ENCODE data around the gene JSRP1.

JSRP1 gene, protein sequence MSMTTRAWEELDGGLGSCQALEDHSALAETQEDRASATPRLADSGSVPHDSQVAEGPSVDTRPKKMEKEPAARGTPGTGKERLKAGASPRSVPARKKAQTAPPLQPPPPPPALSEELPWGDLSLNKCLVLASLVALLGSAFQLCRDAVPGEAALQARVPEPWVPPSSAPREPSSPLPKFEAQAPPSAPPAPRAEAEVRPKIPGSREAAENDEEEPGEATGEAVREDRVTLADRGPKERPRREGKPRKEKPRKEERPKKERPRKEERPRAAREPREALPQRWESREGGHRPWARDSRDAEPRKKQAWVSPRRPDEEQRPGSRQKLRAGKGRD

DNA sequence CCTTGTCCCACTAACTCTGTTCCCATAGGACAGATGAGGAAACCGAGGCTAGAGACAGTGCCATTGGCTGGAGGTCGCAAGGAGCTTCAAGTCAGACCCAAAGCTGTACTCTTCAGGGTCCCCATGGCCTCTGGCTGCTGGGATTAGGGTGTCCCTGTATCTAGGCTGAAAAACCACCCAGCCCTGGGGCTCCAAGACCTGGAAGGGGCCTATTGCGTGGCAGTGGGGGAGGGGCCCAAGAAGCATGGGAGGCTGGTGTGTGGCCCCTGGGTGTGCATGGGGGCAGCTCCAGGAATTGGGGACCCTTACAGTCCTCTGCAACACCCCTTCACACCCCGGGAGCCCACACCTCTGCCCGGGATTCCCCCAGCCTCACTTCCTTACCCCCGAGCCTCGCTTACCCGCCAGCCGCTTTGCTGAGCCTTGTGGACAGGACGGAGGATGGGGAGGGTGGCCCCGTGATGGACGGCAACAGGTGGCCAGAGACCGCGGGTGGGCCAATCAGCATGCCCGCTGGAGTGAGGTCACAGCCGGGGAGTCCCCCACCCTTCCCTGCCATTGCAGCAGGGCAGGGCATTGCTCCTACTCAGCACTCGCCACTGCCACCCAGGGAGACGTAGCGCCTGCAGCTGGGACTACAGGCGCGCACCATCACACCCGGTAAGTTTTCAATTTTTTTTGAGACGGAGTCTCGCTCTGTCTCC lies at the start of gene JSRP1:
Gene JSRP1, minus strand, starts transcription at position 436 of the 704 bp plus-strand sequence. CDS start 1,103 bp downstream, outside the sequence.
- no peak for FAIRE-seq

DNA sequence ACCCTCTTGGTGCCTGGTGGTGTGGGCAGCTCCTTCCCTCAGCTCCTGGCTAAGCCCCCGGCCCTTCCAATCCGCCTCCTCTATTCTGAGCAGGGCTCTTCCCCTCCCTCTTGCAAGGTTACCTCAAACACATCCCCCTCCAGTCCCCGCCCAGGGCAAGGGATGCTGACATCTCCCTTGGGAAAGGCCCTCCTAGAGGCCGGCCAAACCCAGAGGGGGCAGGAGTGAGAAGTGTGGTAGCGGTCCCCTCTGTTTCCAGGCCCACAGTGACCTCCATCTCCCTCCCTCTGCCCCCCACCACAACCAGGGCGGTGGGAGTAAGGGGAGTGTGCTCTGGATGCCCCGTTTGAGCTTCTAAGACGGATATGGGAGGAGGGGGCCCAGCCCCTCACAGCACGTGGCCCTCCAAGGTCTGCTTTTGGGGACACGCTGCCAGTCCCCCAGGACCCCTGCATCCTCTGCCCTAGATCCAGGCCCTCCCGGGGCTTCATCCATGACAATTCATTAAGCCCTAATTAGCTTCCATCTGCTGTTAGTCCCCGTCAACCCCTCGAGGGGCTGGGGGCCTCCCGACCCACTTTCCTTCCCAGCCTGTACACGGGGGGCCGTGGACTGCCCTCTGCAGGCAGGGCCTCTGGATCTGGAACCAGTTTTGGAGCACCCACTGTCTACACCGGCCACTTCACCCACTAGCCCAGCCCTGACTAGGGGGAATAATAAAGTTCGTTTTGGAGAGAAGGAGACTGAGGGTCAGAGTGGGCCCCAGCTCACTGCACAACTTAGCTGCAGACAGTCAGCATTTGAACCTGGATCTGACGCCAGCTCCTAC lies 49.4 kb upstream of the JSRP1 start:
- no peak for FAIRE-seq

DNA sequence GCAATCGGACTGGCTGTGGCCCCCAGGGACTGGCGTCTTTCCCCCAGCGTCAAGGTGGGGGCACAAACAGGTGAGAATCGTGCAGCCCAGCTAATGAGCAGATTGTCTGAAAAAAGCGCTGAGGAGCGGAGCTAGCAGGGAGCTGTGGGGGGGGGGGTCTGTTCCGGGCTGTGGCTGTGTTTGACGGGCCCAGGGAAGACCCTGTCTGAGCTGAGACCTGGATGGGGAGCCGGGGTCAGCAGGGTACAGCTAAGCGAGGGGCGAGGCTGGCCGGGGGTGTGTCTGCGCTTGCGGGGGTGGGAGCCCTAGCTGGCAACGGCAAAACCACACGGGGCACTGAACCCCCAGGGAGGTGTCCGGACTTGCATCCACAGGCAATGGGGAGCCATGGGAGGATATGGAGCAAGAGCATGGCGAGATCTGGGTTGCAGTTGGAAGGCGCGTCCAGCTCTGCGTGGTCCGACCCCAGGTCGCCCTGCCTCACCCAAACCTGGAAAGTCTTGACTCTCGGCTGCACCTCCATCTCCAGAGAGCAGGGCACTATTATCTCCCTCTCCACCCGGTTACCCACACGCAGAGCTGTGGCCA lies 47.1 kb upstream of the JSRP1 start:
- no peak for FAIRE-seq

DNA sequence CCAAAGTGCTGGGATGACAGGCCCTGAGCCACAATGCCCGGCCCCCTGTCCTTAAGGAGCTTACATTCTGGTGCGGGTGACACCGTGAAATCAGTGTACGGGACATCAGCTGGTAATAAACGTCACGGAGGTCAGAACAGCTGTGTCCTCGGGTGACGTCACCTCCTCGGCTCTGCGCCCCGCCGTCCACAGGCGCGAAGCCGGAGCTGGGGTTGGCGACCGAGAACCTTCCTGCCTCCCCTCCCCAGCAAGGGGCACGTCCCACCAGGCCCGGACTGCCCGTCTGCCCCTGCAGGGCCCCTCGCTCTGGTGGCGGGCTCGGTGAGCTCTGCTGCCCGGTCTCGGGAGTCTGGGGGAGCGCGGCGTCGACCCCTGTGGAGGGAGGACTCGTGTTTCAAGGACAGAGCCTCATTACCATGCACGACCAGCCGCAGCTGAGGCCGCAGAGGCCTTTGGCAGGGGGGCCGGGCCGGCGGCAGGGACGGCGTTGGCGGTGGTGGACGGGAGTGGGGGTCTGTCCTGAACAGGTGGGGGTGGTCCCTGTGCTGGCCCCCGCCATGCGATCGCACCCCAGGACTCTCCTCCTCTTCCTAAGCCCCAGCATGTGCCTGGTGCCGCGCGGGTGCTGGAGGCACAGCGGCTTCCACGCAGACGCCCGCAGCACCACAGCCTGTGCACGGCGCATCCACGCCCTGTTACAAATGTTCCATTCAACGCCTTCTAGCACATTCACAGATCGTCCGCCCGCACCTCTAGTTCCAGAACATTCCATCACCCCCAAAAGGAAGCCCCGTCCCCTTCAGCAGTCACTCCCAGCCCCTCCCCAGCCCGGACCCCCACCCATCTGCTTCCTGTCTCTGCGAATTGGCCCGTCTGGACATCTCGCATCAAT lies 46.3 kb upstream of the JSRP1 start:
- no peak for FAIRE-seq

DNA sequence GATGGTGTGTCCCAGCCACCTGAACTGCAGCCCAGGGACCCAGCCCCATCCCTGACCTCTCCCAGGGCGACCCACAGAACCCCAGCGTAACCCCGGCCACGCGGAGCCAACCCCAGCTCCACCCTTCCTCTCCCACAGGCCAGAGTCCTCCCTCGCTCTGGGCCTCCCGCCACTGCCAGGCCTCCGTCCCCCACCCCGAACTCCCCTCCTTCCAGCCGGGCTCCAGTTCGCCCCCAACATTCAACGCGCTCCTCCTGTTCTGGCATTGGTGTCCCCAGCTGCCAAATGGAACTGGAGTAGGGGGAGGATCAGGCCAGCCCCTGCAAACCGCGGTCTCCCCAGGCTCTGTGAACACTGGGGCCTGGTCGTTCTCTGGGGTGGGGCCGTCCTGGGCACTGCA lies 44.3 kb upstream of the JSRP1 start:
- FAIRE-seq = no peak

DNA sequence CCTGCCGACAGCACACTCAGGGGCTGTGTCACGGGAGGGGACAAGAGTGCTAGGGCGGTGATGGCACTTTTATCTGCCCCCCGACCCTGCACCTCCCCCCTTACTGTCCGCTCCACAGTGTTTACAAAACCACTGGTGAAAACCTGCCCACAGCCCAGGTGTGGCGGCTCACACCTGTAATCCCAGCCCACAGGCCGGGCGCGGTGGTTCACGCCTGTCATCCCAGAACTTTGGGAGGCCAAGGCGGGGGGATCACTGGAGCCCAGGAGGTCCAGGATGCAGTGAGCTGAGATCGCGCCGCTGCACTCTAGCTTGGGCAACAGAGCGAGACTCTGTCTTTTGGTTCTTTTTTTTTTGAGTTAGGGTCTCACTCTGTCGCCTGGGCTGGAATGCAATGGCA lies 39.9 kb upstream of the JSRP1 start:
- FAIRE-seq = no peak

DNA sequence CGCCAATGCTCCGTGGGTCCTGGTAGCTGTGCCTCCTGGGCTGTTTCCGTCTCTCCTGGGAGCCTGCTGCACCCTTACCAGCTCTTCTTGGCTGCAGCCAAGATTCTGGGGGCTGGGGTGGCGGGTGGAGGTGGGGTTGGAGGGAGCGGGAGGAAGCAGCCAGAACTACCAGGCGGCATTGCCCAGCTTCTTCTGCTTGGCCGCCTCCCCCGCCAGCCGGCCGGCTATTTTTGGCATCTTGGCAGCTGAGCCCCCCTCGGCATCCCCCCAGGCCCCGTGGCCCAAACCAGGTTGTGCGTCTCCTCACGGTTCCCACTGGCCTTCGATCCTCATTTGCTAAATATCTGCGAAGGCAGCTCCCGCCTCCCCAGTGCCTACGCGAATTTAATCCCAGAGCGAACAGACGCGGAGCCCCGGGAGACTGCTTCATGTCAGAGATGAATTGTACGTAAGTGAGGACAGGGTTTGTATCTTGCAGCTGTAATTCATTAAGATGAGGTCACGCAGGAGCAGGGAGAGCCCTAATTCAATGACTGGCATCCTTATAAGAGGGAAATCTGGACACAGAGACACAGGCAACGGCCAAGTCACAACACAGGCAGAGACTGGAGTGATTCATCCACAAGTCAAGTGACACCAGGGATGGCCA lies 38.6 kb upstream of the JSRP1 start:
- FAIRE-seq = no peak

DNA sequence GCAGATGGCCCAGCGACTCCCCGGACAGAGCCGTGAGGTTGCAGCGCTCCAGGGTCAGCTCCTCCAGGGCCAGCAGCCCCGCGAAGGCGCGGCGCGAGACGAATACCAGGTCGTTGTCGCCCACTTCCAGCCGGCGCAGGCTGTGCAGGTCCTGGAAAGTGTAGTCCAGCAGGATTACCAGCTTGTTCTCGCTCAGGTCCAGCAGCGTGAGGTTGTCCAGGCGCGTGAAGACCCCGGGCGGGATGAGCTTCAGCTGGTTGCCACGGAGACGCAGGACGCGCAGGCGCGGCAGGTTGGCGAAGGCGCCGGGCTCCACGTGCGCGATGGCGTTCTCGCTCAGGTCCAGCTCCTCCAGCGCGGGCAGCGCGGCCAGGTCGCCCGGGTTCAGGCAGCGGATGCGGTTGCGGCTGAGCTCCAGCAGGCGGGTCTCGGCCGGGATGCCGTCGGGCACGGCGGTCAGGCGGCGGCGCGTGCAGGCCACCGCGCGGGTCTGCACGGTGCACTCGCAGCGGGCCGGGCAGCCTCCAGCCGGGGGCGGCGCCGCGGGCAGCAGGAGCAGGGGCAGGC lies 35.1 kb upstream of the JSRP1 start:
- no peak for FAIRE-seq

DNA sequence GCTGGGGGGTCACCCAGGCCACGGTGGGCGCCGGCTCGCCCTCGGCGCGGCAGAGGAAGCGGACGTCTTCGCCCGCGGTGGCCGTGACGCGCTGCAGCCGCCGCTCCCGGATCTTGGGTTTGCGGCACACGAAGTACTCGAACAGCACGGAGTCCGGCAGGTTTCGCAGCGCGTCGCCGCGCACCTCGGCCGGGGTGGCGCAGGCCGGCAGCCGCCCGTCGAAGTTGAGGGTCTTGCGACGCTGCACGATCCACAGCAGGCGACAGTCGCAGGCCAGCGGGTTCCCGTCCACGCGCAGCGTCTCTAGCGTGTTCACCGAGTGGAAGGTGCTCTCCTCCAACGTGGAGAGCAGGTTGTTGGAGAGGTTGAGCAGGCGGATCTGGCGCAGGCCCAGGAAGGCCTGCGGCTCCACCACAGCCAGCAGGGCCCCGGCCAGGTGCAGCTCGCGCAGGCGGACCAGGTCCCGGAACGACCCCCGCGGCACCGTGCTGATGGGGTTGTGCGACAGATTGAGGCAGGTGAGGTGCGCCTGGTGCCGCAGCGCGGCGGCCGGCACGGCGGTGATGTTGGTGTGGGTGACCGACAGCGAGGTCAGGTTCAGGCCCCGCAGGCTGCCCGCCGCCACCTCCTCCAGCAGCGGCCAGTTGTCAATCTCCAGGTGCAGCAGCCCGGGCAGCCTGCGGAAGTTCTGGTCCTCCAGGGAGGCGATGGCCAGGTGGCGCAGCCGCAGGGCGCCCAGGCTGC lies 34.4 kb upstream of the JSRP1 start:
- FAIRE-seq = no peak

DNA sequence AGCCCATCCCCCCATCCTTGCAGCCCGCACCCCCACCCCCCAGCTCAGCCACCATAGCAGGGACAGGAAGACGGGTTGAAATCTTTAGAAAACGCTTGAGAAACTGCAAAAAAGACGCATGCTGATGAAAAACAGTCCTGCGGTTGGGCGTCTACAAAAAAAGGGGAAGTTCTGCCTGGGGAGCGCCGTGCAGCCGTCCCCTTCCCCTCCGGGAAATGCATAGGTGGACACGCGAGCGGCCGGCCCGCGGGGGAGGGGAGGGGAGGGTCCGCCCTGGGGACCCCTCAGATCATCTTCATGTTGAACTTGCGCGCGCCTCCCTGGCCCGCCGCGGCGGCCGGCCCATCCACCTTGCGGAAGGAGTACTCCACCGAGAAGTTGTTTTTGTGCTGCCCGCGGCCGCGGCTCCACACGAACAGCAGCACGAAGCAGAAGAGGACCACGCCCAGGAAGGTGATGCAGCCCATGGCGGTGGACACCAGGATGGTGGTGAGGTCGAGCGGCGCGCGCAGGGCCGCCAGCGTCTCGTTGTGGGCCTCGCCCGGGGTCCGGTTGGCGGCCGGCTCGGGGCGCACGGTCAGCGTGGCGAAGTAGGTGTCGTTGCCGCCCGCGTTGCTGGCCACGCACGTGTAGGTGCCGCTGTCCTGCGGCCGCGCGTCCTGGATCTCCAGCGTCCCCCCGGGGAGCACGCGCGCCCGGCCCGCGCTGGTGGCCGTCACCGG lies 33.7 kb upstream of the JSRP1 start:
- FAIRE-seq = no peak

DNA sequence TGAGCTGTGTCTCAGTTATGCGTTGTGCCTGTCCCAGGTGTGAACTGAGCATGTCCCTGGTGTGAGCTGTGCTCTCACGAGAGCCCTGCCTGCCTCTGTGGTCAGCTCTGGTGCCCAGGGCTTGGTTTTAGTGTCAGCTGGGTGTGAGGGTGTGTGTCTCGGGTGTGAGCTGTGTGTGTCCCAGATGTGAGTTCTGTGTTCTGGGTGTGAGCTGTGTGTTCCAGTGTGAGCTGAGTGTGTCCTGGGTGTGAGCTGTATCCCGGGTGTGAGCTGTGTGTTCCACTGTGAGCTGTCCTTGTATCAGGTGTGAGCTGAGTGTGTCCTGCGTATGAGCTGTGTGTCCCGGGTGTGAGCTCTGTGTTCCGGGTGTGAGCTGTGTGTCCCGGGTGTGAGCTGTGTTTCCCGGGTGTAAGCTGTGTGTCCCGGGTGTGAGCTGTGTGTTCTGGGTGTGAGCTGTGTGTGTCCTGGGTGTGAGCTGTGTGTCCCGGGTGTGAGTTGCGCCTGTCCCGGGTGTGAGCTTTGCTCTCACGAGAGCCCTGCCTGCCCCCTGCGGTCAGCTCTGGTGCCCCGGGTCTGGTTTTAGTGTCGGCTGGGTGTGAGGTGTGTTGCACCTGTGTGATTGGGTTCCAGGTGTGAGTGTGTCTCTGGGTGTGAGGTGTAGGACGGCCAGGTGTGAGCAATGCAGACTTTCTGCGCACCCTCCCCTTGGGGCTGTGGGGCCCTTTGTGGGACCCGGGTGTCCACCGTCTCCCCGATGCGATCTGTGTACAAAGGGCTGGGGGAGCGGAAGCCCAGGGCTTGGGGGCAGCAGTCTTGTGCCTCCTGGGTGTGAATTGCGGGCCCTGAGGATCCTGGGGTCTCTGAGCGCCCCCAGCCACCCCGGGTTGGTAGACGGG lies 32.8 kb upstream of the JSRP1 start:
- no peak for FAIRE-seq

DNA sequence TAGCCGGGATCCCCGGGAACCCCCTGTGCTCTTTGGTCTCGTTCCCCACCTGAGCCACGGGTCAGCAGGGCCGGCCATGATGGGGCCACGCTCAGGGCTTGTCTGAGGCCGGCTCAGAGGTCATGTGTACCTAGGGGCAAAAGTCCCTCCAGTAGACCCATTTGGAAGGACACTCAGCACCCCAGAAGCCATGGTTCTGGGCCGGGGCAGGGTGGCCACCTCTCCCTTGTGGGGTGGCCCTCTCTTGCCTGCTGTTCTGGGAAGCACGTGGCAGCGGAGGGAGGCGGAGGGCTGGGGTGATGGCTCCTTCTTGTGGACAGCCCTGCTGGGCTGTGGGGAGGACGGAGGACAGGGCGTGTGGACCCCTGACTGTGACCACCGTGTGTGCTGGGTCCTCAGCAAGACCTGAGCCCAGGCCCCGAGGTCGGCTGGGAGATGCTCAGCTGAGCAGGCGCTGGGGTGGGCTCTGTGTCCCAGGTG lies 32.2 kb upstream of the JSRP1 start:
- FAIRE-seq = no peak

DNA sequence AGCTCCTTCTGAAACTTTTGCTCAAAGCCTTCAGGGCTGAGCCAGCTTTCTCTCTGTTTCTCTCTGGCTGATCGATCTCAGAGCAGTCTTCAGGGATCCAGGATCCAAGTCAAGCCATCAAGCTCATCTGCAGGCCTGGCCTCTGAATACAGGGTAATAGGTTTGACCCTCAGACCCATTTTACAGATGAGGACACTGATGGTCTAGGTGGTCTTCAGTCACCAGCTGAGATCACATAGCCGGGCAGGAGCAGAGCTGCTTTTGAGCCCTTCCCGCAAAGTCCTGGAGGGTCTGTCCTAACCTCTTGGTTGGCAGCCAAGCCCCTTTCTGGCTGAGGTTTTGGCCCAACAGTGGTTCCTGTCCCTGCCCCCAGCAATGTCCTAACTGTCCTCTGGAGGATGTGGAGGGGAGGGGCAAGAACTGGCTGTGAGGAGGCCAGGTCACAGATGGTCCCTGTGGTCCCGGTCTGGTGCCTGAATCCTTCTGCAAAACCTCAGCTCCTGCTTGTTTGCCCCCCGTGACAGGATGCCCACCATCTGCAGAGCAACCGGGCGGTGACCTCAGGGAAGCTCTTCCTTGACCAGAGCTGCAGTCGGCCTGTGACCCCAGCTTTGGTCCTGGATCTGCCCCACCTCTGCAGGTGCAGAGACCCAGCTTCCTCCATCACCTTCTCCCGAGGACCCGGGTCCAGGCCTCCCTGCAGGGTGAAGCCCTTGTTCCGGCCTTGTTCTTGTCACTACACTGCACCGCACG lies 31.5 kb upstream of the JSRP1 start:
- no peak for FAIRE-seq

DNA sequence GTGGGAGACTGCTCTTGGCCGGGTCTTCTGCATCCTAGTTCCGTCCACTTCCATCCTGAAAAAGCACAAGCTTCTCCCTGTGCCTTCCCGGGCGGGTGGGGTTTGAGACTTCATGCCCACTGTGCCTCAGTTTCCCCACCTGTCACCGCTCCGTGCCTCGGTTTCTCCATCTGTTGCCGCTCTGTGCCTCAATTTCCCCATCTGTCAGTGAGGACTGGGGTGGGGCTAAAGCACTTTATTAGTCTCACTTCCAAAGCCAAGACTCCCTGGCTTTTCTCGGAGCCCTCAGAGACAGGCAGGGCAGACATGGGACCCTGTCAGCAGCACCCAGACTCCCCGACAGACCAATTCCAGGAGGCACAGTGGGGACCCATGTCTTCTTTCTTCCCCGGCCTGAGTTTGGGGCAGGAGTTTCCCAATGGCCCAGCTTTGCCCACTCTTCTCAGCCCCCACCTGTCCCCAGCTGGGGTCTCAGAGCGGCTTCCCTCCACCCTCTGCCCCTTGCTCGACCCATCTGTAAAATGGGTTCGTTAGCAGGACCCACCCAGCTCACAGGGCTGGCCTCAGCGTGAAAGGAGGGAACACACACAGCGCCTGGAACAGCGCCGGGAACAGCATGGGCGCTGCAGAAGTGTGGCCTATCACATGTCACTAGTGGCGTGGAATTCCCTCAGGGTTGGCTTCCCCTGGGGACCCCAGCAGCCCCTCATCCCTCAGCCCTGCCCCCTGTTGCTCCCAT lies 30.4 kb upstream of the JSRP1 start:
- no peak for FAIRE-seq

DNA sequence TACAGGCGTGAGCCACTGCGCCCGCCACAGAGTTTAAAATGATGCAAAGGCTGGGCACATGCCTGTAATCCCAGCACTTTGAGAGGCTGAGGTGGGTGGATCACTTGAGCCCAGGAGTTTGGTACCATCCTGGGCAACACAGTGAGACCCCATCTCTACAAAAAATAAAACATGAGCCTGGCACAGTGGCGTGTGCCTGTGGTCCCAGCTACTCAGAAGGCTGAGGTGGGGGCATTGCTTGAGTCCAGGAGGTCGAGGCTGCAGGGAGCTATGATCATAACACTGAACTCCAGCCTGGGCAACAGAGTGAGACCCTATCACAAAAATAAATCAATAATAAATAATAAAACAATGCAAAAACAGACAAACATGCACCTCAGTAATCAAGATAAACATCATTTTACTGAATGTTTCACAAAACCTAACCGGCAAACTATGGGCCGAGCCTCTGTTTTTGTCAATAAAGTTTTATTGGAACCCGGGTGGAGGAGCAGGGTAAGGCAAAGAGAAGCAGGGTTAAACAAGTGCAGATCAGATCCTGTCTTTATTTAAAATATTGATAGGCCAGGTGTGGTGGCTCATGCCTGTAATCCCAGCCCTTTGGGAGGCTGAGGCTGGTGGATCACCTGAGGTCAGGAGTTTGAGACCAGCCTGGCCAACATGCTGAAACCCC lies 27.8 kb upstream of the JSRP1 start:
- FAIRE-seq = no peak

DNA sequence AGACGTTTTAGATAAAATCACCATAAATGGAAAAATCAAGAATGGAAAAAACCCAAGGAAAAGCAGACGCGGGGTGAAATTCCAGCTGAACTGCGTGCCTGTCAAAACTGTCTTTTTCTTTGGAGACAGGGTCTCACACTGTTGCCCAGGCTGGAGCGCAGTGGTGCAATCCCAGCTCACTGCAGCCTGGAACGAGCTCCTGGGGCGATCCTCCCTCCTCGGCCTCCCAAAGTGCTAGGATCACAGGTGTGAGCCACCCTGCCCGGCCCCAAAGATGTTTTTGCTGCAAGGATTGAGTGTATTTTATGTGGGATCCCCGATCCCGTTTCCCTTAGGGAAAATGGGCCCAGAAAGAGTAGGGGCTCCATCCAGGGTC lies 26.6 kb upstream of the JSRP1 start:
- FAIRE-seq = no peak

Measured in TTC549 (cell line).